H1 (cell line): ENCODE measurements around the gene SIK3. TPM values are rescaled to one million over a fixed set of nuclear protein-coding genes. Genes with fewer than 3 reads are reported as not detected.

Experiments used
- HDAC6 ChIP-seq: IDR thresholded peaks from one replicate; pipeline ENCODE4 v1.7.1; 2012; ENCODE audit warnings: low read depth, mild to moderate bottlenecking, inconsistent platforms, low read length, moderate library complexity
- NRF1 ChIP-seq: IDR thresholded peaks from 2 replicates; pipeline ENCODE4 v1.6.1; 2011; ENCODE audit warnings: mild to moderate bottlenecking, low read depth, low read length, improper control_type of control experiment
- SRF ChIP-seq: IDR thresholded peaks from 2 replicates; pipeline ENCODE4 v1.6.1; 2011; ENCODE audit warnings: mild to moderate bottlenecking, low read depth, low read length, moderate library complexity
- polyA plus RNA-seq, 7 experiments: library from polyadenylated mRNA; depleted of rRNA in 3 of 7; stranded (reverse) in 5 of 7; unstranded in 2 of 7; fragments of >200 nt in 5 of 7; fragments of 200-250 nt in 2 of 7; gene quantifications; 1 replicate in 5 of 7; 2 replicates in 1 of 7; 4 replicates in 1 of 7; pipeline versions ENCODE4 v1.2.1 to v1.2.3, GENCODE V29; 2011 to 2013; ENCODE audit warnings: missing spikeins in 2 of 7, mixed read lengths in 2 of 7
- total RNA-seq: library from RNA; stranded (reverse); fragmentation: NEBNext Ultra II Directional; extraction: Animal tissue kit (Norgen Biotek cat#: 25700); gene quantifications from 2 replicates; pipeline ENCODE4 v1.2.1, GENCODE V29; 2021
- TF ChIP-seq, protein P1 (sequence below), 3 experiments: IDR thresholded peaks; 1 replicate in 2 of 3; 2 replicates in 1 of 3; pipeline versions ENCODE4 v1.5.1 to v1.6.1; 2011; ENCODE audit warnings: low read length in 3 of 3, mild to moderate bottlenecking in 3 of 3, inconsistent platforms in 2 of 3, low read depth in 1 of 3, moderate library complexity in 1 of 3; ENCODE audit not compliant: insufficient read depth in 1 of 3; ENCODE audit errors: control extremely low read depth in 1 of 3

SIK3 gene
- total and polyA plus RNA-seq, 2 of the 8 experiments (the other 6 are each of a cell fraction or from before 2014, with no cell fraction given), result 19.9 to 32.1 TPM

DNA sequence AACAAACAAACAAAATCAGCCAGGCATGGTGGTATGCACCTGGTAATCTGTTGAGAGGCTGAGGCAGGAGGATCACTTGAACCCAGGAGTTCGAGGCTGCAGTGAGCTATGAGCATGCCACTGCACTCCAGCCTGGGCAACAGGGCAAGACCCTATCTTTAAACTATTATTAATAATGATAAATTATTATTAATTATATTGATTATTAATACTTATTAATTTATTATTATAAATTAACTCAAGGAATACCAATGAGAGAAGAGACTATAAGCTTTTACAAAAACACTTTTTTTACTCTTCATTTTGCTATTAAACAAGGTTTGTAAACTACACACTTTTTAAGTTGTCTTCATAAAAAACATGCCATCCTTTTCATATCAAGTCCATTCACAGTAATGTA lies 163.1 kb downstream of the SIK3 start (continued):
- TF ChIP-seq, protein P1, sequence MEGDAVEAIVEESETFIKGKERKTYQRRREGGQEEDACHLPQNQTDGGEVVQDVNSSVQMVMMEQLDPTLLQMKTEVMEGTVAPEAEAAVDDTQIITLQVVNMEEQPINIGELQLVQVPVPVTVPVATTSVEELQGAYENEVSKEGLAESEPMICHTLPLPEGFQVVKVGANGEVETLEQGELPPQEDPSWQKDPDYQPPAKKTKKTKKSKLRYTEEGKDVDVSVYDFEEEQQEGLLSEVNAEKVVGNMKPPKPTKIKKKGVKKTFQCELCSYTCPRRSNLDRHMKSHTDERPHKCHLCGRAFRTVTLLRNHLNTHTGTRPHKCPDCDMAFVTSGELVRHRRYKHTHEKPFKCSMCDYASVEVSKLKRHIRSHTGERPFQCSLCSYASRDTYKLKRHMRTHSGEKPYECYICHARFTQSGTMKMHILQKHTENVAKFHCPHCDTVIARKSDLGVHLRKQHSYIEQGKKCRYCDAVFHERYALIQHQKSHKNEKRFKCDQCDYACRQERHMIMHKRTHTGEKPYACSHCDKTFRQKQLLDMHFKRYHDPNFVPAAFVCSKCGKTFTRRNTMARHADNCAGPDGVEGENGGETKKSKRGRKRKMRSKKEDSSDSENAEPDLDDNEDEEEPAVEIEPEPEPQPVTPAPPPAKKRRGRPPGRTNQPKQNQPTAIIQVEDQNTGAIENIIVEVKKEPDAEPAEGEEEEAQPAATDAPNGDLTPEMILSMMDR (IDR thresholded peaks at IDR 0.05; ENCODE audit: control extremely low read depth in 1 of 3, insufficient read depth in 1 of 3, low read depth in 1 of 3, low read length in 3 of 3), result no peak
- no peak for TF ChIP-seq SRF
- no peak for TF ChIP-seq HDAC6
- TF ChIP-seq NRF1, result no peak
